GM23338 (cell line): ENCODE data around the gene HBB.

ENCODE experiments used
- EZH2 ChIP-seq: fragments of 200-600 bp; sonication (generic); IDR thresholded peaks from one replicate; pipeline ENCODE4 v1.8.0; 2017; ENCODE audit warnings: antibody characterized with exemption, mild to moderate bottlenecking, low read depth; ENCODE audit not compliant: unreplicated experiment
- REST ChIP-seq: IDR thresholded peaks from one replicate; pipeline ENCODE4 v1.6.1; 2018; ENCODE audit warnings: antibody characterized with exemption; ENCODE audit not compliant: unreplicated experiment
- TF ChIP-seq, protein P1 (sequence below), 2 experiments: fragments of 200-600 bp in 1 of 2; sonication (generic) in 1 of 2; conservative IDR thresholded peaks; 2 replicates each; pipeline versions ENCODE4 v1.5.1 to v1.6.1; 2016 to 2017; ENCODE audit warnings: antibody characterized with exemption in 2 of 2, low read depth in 2 of 2, mild to moderate bottlenecking in 2 of 2, moderate library complexity in 1 of 2

DNA sequence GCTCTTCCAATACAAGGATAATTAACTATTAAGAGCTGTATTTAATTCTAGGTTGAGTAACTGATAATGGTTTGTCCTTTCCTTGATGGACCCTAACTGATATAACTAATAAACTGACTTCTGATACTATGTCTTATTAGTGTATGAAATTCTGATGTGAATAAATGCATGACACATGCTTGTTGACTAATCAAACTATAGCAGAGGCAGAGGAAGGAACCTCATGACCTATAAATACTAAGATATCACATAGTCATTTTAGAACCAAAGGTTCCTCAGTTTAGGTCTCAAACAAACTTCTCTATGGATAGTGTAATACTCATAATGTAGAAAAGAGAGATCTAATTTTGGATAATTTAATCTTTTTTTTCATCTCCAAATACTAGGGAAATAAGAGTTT, 12.2 kb upstream of the HBB start:
- TF ChIP-seq EZH2 = no peak
- TF ChIP-seq, protein P1, sequence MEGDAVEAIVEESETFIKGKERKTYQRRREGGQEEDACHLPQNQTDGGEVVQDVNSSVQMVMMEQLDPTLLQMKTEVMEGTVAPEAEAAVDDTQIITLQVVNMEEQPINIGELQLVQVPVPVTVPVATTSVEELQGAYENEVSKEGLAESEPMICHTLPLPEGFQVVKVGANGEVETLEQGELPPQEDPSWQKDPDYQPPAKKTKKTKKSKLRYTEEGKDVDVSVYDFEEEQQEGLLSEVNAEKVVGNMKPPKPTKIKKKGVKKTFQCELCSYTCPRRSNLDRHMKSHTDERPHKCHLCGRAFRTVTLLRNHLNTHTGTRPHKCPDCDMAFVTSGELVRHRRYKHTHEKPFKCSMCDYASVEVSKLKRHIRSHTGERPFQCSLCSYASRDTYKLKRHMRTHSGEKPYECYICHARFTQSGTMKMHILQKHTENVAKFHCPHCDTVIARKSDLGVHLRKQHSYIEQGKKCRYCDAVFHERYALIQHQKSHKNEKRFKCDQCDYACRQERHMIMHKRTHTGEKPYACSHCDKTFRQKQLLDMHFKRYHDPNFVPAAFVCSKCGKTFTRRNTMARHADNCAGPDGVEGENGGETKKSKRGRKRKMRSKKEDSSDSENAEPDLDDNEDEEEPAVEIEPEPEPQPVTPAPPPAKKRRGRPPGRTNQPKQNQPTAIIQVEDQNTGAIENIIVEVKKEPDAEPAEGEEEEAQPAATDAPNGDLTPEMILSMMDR (conservative IDR thresholded peaks at IDR 0.05; ENCODE audit: low read depth in 2 of 2) = no peak
- no peak for TF ChIP-seq REST
